ENCODE measurements around the gene PPP1R14D. TPM values are rescaled to one million over a fixed set of nuclear protein-coding genes. Genes with fewer than 3 reads are reported as not detected.
"Not testable (repeated sequence)": the region's sequence is repeated elsewhere in the genome, so short reads cannot be mapped to it uniquely, and the experiment has no call there.

Gene PPP1R14D
- total RNA-seq (2014; rRNA removed; shearing (Covaris generic)): not detected in 2 replicates

GRCh38 chr15:40828447-40829036, at the start of gene PPP1R14D:
TSS of gene PPP1R14D (minus strand) at chr15:40828708. CDS start at chr15:40828641, 67 bp downstream.
- DNase-seq (ENCODE audit: low spot score): no peak

- DNase-seq (ENCODE audit: low spot score): no peak
Measured at GRCh38 chr15:40877694-40878093, 49.2 kb upstream of the PPP1R14D start.

GRCh38 chr15:40875991-40876730, 47.7 kb upstream of the PPP1R14D start:
- DNase-seq (ENCODE audit: low spot score): no peak

- no peak for DNase-seq (ENCODE audit: low spot score)
Measured at GRCh38 chr15:40873694-40874561, 45.4 kb upstream of the PPP1R14D start, which contains the start of gene RHOV. TSS of gene RHOV (minus strand) at chr15:40874234. CDS start at chr15:40874139, 95 bp downstream.

- DNase-seq (ENCODE audit: low spot score): peak; percentile 1
Measured at GRCh38 chr15:40872791-40873693, 44.5 kb upstream of the PPP1R14D start.

GRCh38 chr15:40871749-40872617, 43.5 kb upstream of the PPP1R14D start:
- DNase-seq (ENCODE audit: low spot score): peak; percentile 1

- DNase-seq (ENCODE audit: low spot score): peak; percentile 1
Measured at GRCh38 chr15:40870716-40871115, 42.2 kb upstream of the PPP1R14D start.

GRCh38 chr15:40869686-40870085, 41.2 kb upstream of the PPP1R14D start:
- DNase-seq (ENCODE audit: low spot score): peak; percentile 2

- no peak for DNase-seq (ENCODE audit: low spot score)
Measured at GRCh38 chr15:40867199-40867598, 38.7 kb upstream of the PPP1R14D start.

GRCh38 chr15:40863660-40864270, 35.3 kb upstream of the PPP1R14D start:
- no peak for DNase-seq (ENCODE audit: low spot score)

GRCh38 chr15:40861147-40861546, 32.6 kb upstream of the PPP1R14D start:
- not testable (repeated sequence) for DNase-seq (ENCODE audit: low spot score)

GRCh38 chr15:40859206-40859851, 30.8 kb upstream of the PPP1R14D start:
- peak; percentile 76 for DNase-seq (ENCODE audit: low spot score)

- no peak for DNase-seq (ENCODE audit: low spot score)
Measured at GRCh38 chr15:40858706-40859105, 30.2 kb upstream of the PPP1R14D start.

GRCh38 chr15:40857601-40858341, 29.3 kb upstream of the PPP1R14D start:
- DNase-seq (ENCODE audit: low spot score): peak; percentile 55

GRCh38 chr15:40856746-40857145, 28.2 kb upstream of the PPP1R14D start:
- no peak for DNase-seq (ENCODE audit: low spot score)

- no peak for DNase-seq (ENCODE audit: low spot score)
Measured at GRCh38 chr15:40855706-40856234, 27.3 kb upstream of the PPP1R14D start.

GRCh38 chr15:40854161-40854560, 25.7 kb upstream of the PPP1R14D start:
- DNase-seq (ENCODE audit: low spot score): no peak

- DNase-seq (ENCODE audit: low spot score): no peak
Measured at GRCh38 chr15:40853241-40853890, 24.9 kb upstream of the PPP1R14D start.

Measured in H4 (cell line).